ENCODE data around the gene CYBA. TPM values are rescaled to one million over a fixed set of nuclear protein-coding genes. Genes with fewer than 3 reads are reported as not detected.
A peak's percentile ranks its signal among the peaks of the same experiment; 100 is the strongest.

The CYBA gene
- total and polyA plus RNA-seq, 9 of the 15 experiments (the other 6 are each of a cell fraction or from before 2014, with no cell fraction given) = 0.34 to 683 (median 93.0) TPM

DNA sequence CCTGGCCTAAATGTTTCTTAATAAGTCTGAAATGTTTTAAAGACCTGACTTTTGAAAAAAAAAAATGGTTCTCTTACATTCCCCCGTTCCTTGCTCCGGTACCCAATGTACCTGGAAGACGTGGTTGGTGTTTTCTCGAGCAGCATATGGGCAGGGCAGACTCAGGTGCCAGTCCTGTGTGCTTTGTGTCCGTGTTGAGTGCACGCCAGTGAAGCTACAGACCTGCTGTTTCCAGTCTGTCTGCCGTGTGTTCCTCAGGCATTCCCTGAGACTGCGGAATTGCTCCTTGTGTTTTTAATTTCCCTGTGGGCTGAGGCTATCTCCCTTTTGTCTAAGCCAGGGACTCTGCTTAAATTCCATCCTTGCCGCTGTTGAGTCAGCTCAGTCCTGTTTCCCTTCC lies 24.2 kb downstream of the CYBA start:
- no peak for ATAC-seq
- no peaks in the 10 kb centered on the region for H3K27me3 ChIP-seq (ENCODE audit: control insufficient read depth in 2 of 2, insufficient read depth in 2 of 2, low read length in 2 of 2)
- FAIRE-seq = no peak
- 0 out of 4 replicates have a peak overlapping the region, but pooled peaks of 1 of the 2 experiments have one; percentile 56 for H3K9ac ChIP-seq (ENCODE audit: insufficient read depth in 1 of 2, low read depth in 2 of 2, low read length in 2 of 2)
- H3K36me3 ChIP-seq (ENCODE audit: control insufficient read depth, insufficient read depth, low read length) = peaks cover 97% of the 10 kb centered on the region
- H3K4me3 ChIP-seq = no peak overlapping the region
- peaks cover 10 to 44% of the 10 kb centered on the region in 2 experiments; a peak in 4 of 5 replicates for H3K4me1 ChIP-seq (replicated peaks in 1 of 2; ENCODE audit: control insufficient read depth in 2 of 2, insufficient read depth in 2 of 2, low read length in 2 of 2)
- H3K9me1 ChIP-seq (ENCODE audit: control insufficient read depth, insufficient read depth, low read length) = no peaks in the 10 kb centered on the region
- ChIA-PET CTCF (ENCODE audit: low intra/inter-chr PET ratio) (no interaction called here), POLR2A (interaction anchor here (1.3 to 1.4 kb wide), 2 partner anchors 10 to 11 kb away, joined by 4 to 7 read pairs; no protein-coding TSS in a partner anchor)
- H3K4me2 ChIP-seq (ENCODE audit: insufficient read depth, low read length) = no peak overlapping the region
- TSS peak; percentile 19 for BruUV-seq (replicated peaks)
- H2AFZ ChIP-seq (ENCODE audit: low read depth, low read length) = no peak overlapping the region
- H3K27ac ChIP-seq (ENCODE audit: extremely low read depth, low read depth, low read length) = no peak overlapping the region
- WGBS (ENCODE audit: insufficient coverage, low coverage, missing lambda C conversion rate) = 94% methylated on average over 9 of the region's 9 CpGs
- in situ Hi-C loops (cut with MboI) (no loop called here), intact Hi-C loops (cut with micrococcal nuclease) (loop anchor here (5.0 kb wide), 1 partner anchor 61 kb away; the partner anchor contains the start of gene SNAI3)
- no peak for TF ChIP-seq POLR2AphosphoS2 (IDR thresholded peaks at IDR 0.05; ENCODE audit: low read length)
- TF ChIP-seq, protein P1, sequence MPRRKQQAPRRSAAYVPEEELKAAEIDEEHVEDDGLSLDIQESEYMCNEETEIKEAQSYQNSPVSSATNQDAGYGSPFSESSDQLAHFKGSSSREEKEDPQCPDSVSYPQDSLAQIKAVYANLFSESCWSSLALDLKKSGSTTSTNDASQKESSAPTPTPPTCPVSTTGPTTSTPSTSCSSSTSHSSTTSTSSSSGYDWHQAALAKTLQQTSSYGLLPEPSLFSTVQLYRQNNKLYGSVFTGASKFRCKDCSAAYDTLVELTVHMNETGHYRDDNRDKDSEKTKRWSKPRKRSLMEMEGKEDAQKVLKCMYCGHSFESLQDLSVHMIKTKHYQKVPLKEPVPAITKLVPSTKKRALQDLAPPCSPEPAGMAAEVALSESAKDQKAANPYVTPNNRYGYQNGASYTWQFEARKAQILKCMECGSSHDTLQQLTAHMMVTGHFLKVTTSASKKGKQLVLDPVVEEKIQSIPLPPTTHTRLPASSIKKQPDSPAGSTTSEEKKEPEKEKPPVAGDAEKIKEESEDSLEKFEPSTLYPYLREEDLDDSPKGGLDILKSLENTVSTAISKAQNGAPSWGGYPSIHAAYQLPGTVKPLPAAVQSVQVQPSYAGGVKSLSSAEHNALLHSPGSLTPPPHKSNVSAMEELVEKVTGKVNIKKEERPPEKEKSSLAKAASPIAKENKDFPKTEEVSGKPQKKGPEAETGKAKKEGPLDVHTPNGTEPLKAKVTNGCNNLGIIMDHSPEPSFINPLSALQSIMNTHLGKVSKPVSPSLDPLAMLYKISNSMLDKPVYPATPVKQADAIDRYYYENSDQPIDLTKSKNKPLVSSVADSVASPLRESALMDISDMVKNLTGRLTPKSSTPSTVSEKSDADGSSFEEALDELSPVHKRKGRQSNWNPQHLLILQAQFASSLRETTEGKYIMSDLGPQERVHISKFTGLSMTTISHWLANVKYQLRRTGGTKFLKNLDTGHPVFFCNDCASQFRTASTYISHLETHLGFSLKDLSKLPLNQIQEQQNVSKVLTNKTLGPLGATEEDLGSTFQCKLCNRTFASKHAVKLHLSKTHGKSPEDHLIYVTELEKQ (CRISPR knock-in tag; IDR thresholded peaks at IDR 0.05) = no peak
- TF ChIP-seq GATAD2B (IDR thresholded peaks at IDR 0.05; ENCODE audit: borderline replicate concordance) = no peak
- TF ChIP-seq ZNF668 (CRISPR knock-in tag; IDR thresholded peaks at IDR 0.05) = no peak
- TF ChIP-seq, protein P2, sequence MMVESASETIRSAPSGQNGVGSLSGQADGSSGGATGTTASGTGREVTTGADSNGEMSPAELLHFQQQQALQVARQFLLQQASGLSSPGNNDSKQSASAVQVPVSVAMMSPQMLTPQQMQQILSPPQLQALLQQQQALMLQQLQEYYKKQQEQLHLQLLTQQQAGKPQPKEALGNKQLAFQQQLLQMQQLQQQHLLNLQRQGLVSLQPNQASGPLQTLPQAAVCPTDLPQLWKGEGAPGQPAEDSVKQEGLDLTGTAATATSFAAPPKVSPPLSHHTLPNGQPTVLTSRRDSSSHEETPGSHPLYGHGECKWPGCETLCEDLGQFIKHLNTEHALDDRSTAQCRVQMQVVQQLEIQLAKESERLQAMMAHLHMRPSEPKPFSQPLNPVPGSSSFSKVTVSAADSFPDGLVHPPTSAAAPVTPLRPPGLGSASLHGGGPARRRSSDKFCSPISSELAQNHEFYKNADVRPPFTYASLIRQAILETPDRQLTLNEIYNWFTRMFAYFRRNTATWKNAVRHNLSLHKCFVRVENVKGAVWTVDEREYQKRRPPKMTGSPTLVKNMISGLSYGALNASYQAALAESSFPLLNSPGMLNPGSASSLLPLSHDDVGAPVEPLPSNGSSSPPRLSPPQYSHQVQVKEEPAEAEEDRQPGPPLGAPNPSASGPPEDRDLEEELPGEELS (CRISPR knock-in tag; IDR thresholded peaks at IDR 0.05; ENCODE audit: borderline replicate concordance) = no peak
- TF ChIP-seq ZNF354B (CRISPR knock-in tag; IDR thresholded peaks at IDR 0.05) = no peak
- TF ChIP-seq TFAM (CRISPR knock-in tag; conservative IDR thresholded peaks at IDR 0.05) = no peak
- no peak for DNase-seq (ENCODE audit: extremely low read depth in 1 of 4, low spot score in 3 of 4)
- no peaks in the 10 kb centered on the region for H3K79me2 ChIP-seq (ENCODE audit: control insufficient read depth, insufficient read depth, low read length)
- H3K9me3 ChIP-seq (replicated peaks; ENCODE audit: control insufficient read depth, insufficient read depth, low read depth, low read length) = no peaks in the 10 kb centered on the region
- H4K20me1 ChIP-seq (replicated peaks; ENCODE audit: control insufficient read depth, insufficient read depth, low read length) = 0 out of 2 replicates have a peak, but pooled peaks cover 6% of the 10 kb centered on the region
